Upper lobe of right lung (tissue), 1 donor: ENCODE results near the gene MYO5A. TPM values are rescaled to one million over a fixed set of nuclear protein-coding genes. Genes with fewer than 3 reads are reported as not detected.

ENCODE experiments used
- ATAC-seq: fragments of 200-7000 bp; cut with Tn5 transposase; one replicate; pipeline ENCODE4 v1.9.1; 2020; ENCODE audit warnings: mild to moderate bottlenecking, moderate library complexity
- DNase-seq: peaks from one replicate; pipeline ENCODE4 v3.0.0-alpha.2; 2020
- H3K27ac ChIP-seq: fragments of 200-600 bp; one replicate; pipeline ENCODE4 v1.8.0; 2022
- H3K27me3 ChIP-seq: fragments of 200-600 bp; one replicate; pipeline ENCODE4 v1.8.0; 2022; ENCODE audit warnings: mild to moderate bottlenecking
- H3K36me3 ChIP-seq: fragments of 200-600 bp; one replicate; pipeline ENCODE4 v1.8.0; 2022
- H3K4me1 ChIP-seq: fragments of 200-600 bp; one replicate; pipeline ENCODE4 v1.8.0; 2022
- H3K4me3 ChIP-seq: fragments of 200-600 bp; one replicate; pipeline ENCODE4 v1.8.0; 2022; ENCODE audit warnings: mild to moderate bottlenecking
- H3K9me3 ChIP-seq: fragments of 200-600 bp; one replicate; pipeline ENCODE4 v1.8.0; 2022
- CTCF ChIP-seq: fragments of 200-600 bp; IDR thresholded peaks from one replicate; pipeline ENCODE4 v1.8.0; 2022; ENCODE audit warnings: antibody characterized with exemption
- intact Hi-C: fragments of 100-400 bp; cut with DNase I; formaldehyde crosslinking; loops from one replicate; pipeline ENCODE4 v1.11.0; 2022
- total RNA-seq: library from RNA; stranded (reverse); fragmentation: NEBNext Ultra II Directional; extraction: Animal tissue kit (Norgen Biotek cat#: 25700); gene quantifications from one replicate; pipeline ENCODE4 v1.2.1, GENCODE V29; 2021
- donor health status: DM: no; HTN: yes; CAD: no; lungs with severe emphysema.

MYO5A gene
- total RNA-seq, 1 donor from 2014 or later = 26.0 TPM

GRCh38 chr15:52280326-52281084, 248.2 kb downstream of the MYO5A start:
- intact Hi-C loops = no loop called here
- DNase-seq = no peak

GRCh38 chr15:52278636-52279367, 249.9 kb downstream of the MYO5A start:
- Histone ChIP-seq H3K4me3 (no peak overlapping the region), H3K27ac (no peak overlapping the region), H3K4me1 (no peaks in the 10 kb centered on the region), H3K27me3 (no peaks in the 10 kb centered on the region), H3K9me3 (no peaks in the 10 kb centered on the region), H3K36me3 (peaks cover 23% of the 10 kb centered on the region)
- TF ChIP-seq CTCF = no peak
- DNase-seq = no peak
- intact Hi-C loops = no loop called here
- ATAC-seq = no peak

More at GRCh38 chr15:52280326-52281084, 248.2 kb downstream of the MYO5A start:
- Histone ChIP-seq H3K27me3 (no peaks in the 10 kb centered on the region), H3K4me3 (no peak overlapping the region), H3K36me3 (peaks cover 18% of the 10 kb centered on the region), H3K4me1 (no peaks in the 10 kb centered on the region), H3K9me3 (no peaks in the 10 kb centered on the region), H3K27ac (no peak overlapping the region)
- no peak for ATAC-seq
- TF ChIP-seq CTCF = no peak

- peaks cover 23% of the 10 kb centered on the region for H3K36me3 ChIP-seq
Observed at GRCh38 chr15:52278135-52278534, 250.5 kb downstream of the MYO5A start.

GRCh38 chr15:52277575-52277974, 251.1 kb downstream of the MYO5A start:
- intact Hi-C loops = no loop called here
- TF ChIP-seq CTCF = no peak
- no peak for ATAC-seq

More at GRCh38 chr15:52278135-52278534, 250.5 kb downstream of the MYO5A start:
- Histone ChIP-seq H3K27ac (no peak overlapping the region), H3K4me3 (no peak overlapping the region), H3K27me3 (no peaks in the 10 kb centered on the region), H3K9me3 (no peaks in the 10 kb centered on the region), H3K4me1 (no peaks in the 10 kb centered on the region)
- ATAC-seq (no peak), DNase-seq (no peak)
- TF ChIP-seq CTCF = no peak
- intact Hi-C loops = no loop called here

GRCh38 chr15:52276256-52276770, 252.4 kb downstream of the MYO5A start:
- Histone ChIP-seq H3K36me3 (peaks cover 39% of the 10 kb centered on the region), H3K27ac (no peak overlapping the region), H3K27me3 (no peaks in the 10 kb centered on the region), H3K4me1 (no peaks in the 10 kb centered on the region), H3K9me3 (no peaks in the 10 kb centered on the region), H3K4me3 (no peak overlapping the region)
- DNase-seq (no peak), ATAC-seq (no peak)
- intact Hi-C loops = no loop called here
- TF ChIP-seq CTCF = no peak

More at GRCh38 chr15:52277575-52277974, 251.1 kb downstream of the MYO5A start:
- Histone ChIP-seq H3K27ac (no peak overlapping the region), H3K4me3 (no peak overlapping the region), H3K36me3 (peaks cover 28% of the 10 kb centered on the region), H3K9me3 (no peaks in the 10 kb centered on the region), H3K27me3 (no peaks in the 10 kb centered on the region), H3K4me1 (no peaks in the 10 kb centered on the region)
- no peak for DNase-seq
